Subcutaneous adipose tissue (tissue), 4 donors: Measurements from ENCODE around the gene PRDM11. TPM values are rescaled to one million over a fixed set of nuclear protein-coding genes. Genes with fewer than 3 reads are reported as not detected.

Experiments used
- CTCF ChIP-seq: fragments of 450-650 bp; IDR thresholded peaks from one replicate; pipeline ENCODE4 v1.5.1; 2016; ENCODE audit warnings: low read depth, mild to moderate bottlenecking, control low read depth, antibody characterized with exemption, moderate library complexity
- total RNA-seq, 4 donors: library from RNA; depleted of rRNA; stranded (reverse); fragments of >200 nt; gene quantifications; one replicate each; pipeline ENCODE4 v1.1.0, GENCODE V29; 2016

Gene PRDM11
- total RNA-seq, result 10 to 100 TPM in 1 of 4 donors, 1 to 10 TPM in 3; 3.9 to 11.3 (median 6.4) TPM

- no peak for TF ChIP-seq CTCF
These were observed at the start of gene PRDM11 for GRCh38 chr11:45146072-45147016. PRDM11 (plus strand) TSS chr11:45146639; CDS start chr11:45181767, 35,128 bp downstream.

DNA sequence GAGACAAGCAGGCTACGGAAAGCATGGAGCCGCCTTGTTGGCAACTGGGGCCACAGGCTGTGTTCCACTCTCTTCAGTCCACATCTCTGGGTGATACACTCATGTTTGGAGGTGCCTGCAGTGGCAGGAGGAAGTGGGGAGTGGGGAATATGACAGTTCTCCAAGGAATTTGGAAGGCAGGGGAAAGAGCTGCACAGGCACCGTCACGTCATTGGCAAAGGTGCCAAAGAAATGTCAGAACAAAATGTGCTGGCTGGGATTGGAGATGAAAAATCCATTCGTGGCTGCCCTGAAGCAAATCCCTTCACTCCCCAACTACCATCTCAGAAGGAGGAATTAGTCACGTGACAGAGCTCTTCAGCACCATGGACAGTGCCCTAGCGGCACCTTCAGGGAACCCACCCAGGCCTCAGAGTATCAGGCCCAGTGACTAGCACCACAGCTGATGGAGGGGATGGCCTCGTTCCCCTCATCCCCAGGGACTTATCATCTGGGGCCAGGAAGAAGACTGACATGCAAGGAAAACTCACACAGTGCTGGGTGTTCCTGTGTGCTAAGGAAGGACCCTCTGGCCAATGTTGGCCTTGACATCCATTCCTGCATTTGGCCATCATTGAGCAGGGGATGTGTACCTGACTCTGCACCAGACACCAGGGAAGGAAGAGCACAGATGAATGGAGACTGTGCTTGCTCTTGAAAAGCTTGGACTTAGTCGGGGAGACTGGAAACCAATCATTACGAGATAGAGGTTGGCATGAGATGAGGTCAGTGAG, 48.5 kb upstream of the PRDM11 start:
- no peak for TF ChIP-seq CTCF

DNA sequence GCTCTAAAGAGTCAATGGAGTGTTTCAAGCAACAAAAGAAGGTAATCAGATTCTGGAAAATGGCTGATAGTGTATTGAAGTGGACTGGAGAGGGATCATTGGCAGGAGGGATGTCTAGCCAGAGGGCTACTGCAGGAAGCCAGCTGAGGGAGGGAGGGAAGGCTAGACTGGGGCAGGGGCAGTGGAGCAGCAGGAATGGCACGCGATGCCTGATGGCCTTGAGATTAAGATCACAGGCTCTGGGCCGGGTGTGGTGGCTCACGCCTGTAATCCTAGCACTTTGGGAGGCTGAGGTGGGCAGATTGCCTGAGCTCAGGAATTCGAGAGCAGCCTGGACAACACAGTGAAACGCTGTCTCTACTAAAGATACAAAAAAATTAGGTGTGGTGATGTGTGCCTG, 47.5 kb upstream of the PRDM11 start:
- no peak for TF ChIP-seq CTCF

GRCh38 chr11:45100339-45100738, 46.1 kb upstream of the PRDM11 start:
- no peak for TF ChIP-seq CTCF

- TF ChIP-seq CTCF, result no peak
These were observed 44.1 kb upstream of the PRDM11 start for GRCh38 chr11:45102361-45102809.

DNA sequence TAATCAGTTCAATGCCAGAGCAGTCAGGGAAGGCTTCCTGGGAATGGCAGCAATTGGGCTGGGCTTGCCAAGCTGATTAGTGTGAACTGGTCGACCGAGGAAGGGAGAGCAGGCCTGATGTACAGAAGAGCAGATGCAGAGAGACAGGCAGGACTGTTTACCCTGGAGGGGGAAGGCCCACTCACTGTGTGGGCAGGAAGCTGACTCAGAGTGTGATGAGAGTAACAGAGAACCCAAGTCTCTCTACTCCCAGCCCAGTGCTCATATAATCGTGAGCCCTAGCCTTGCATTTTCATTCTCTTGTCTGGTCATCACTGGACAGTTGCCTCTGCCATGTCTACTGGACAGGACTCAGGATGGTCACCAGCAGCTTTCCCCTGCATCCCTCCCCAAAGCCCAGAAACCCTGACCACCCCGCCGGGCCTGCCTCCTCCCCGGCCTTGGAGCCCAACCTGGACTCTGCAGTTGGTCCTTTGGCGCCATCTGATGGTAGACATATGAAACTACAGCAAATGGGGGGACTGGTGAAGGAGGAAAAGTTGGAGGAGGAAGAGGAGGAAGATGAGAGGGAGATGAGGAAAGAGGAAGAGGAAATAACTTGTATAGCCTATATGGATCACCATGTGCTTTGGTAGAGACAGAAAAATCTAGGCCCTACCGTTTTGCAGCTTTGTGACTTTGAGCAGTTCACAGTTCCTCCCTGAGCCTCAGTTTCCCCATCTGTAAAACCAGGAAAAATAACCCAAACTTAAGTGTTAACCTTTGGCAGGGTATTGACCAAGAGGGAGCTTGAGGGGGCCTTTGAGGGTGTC, 43.4 kb upstream of the PRDM11 start:
- TF ChIP-seq CTCF, result no peak
